Activated CD8-positive, alpha-beta memory T cell treated with anti-CD3 and anti-CD28 coated beads, Interleukin-2, amount 10 ng/mL, durations not matched to agents 7 days and 5 days (primary cell): Measurements from ENCODE around the gene CATSPER4. TPM values are rescaled to one million over a fixed set of nuclear protein-coding genes. Genes with fewer than 3 reads are reported as not detected.
A peak's percentile ranks its signal among the peaks of the same experiment; 100 is the strongest.

Source experiments
- ATAC-seq: fragments of 150-1000 bp; cut with Tn5 transposase; one replicate; pipeline ENCODE4 v1.10.0; 2021; ENCODE audit warnings: moderate library complexity
- CTCF ChIA-PET: fragments of 350-600 bp; sonication (Branson Sonifier 250); formaldehyde crosslinking; loops from one replicate; lab custom pipeline; 2021; ENCODE audit warnings: antibody characterized with exemption; lab: Charles Lee
- DNase-seq: peaks from one replicate; pipeline ENCODE4 v3.0.0-alpha.2; 2020
- H3K27ac Mint-ChIP-seq: one replicate; pipeline ENCODE4 v1.8.0; 2021; ENCODE audit warnings: mild to moderate bottlenecking, mixed read lengths
- H3K27me3 Mint-ChIP-seq: one replicate; pipeline ENCODE4 v1.8.0; 2021; ENCODE audit warnings: mixed read lengths
- H3K36me3 Mint-ChIP-seq: one replicate; pipeline ENCODE4 v1.8.0; 2021; ENCODE audit warnings: mild to moderate bottlenecking, mixed read lengths
- H3K4me1 Mint-ChIP-seq: one replicate; pipeline ENCODE4 v1.8.0; 2021; ENCODE audit warnings: mixed read lengths
- H3K4me3 Mint-ChIP-seq: one replicate; pipeline ENCODE4 v1.8.0; 2021; ENCODE audit warnings: mild to moderate bottlenecking, moderate library complexity, mixed read lengths
- H3K9me3 Mint-ChIP-seq: one replicate; pipeline ENCODE4 v1.8.0; 2022; ENCODE audit warnings: low read depth, mixed read lengths
- total RNA-seq, 2 experiments: library from RNA; stranded (reverse); gene quantifications; one replicate each; pipeline ENCODE4 v1.2.3, GENCODE V29; 2021

Gene CATSPER4
- total RNA-seq, 2 experiments from 2014 or later, result 0.15 TPM; not detected in 1

DNA sequence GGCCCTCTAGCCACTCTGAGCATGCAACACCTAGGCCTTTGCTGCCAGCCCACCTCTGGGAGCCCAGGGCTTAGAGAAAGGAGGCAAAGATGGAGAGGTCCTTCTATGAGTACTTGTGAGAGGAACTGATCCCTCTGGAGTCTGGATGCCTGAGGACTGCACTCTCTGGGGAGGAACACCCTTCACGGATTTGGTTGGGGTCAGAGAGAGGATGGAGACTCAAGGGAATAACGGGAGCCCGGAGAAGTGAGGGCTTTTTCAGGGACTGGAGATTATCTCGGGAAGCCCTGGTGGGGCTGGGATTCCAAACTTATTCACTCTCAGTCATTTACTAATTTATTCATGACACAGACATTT is 21.2 kb upstream of the CATSPER4 start:
- DNase-seq, result no peak
- CTCF ChIA-PET, result interaction anchor here (0.6 to 9.8 kb wide), 60 partner anchors 8 to 331 kb away, joined by 3 to 105 read pairs (median 4); partner anchors contain the start of genes CD52, CEP85, CNKSR1 and PAFAH2
- Mint-ChIP-seq H3K27me3 (peaks cover 15% of the 10 kb centered on the region), H3K36me3 (no peaks in the 10 kb centered on the region), H3K4me3 (peak overlapping the region; percentile 89), H3K9me3 (no peaks in the 10 kb centered on the region), H3K27ac (peak overlapping the region; percentile 35), H3K4me1 (peaks cover 28% of the 10 kb centered on the region)
- no peak for ATAC-seq

DNA sequence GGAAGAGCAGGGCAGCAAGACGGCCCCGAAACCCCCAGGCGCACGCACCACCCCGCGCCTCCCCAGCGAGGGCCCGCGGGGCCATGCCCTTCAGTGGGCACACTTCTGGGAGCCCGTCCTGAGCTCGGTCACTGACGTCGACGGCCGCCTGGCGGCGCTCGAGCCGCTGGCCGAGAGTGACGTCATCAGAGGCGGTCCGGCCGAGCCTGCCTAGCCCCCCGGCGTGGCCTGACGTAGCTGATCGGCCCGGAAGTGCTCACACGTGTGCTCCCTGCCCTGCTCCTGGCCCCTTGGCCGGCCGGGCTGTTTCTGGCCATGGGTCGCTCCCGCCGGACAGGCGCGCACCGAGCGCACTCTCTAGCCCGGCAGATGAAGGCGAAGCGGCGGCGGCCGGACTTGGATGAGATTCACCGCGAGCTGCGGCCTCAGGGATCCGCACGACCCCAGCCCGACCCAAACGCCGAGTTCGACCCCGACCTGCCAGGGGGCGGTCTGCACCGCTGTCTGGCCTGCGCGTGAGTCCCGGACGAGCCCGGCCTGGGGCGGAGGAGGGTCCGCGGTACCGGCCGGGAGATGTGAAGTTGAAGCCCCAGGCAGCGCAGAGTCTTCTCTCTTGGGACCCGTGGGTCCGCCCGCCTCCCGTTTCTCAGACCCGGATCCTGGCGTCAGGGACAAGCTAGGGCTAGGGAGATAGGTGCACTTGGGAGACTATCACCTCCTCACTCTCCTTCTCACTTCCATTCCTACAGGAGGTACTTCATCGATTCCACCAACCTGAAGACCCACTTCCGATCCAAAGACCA is 20.5 kb upstream of the CATSPER4 start, which contains the start of gene ZNF593:
Gene ZNF593 (plus strand): TSS at position 240 of the 803 bp plus-strand sequence. CDS start 76 bp downstream, at position 316.
- CTCF ChIA-PET, result interaction anchor here (0.6 to 9.8 kb wide), 68 partner anchors 8 to 330 kb away, joined by 3 to 105 read pairs (median 4); partner anchors contain the start of genes CD52, CEP85, CNKSR1 and DHDDS
- Mint-ChIP-seq H3K4me1 (peaks cover 26% of the 10 kb centered on the region), H3K27me3 (peaks cover 11% of the 10 kb centered on the region), H3K36me3 (no peaks in the 10 kb centered on the region), H3K27ac (peak within 1 kb of the TSS; percentile 88), H3K4me3 (peak within 1 kb of the TSS; percentile 89), H3K9me3 (no peaks in the 10 kb centered on the region)
- ATAC-seq, result peak; percentile 97
- peak; percentile 92 for DNase-seq

- no peak for ATAC-seq
- DNase-seq, result no peak
- H3K36me3 Mint-ChIP-seq, result no peaks in the 10 kb centered on the region
- peak overlapping the region; percentile 88 for H3K27ac Mint-ChIP-seq
- H3K4me1 Mint-ChIP-seq, result peaks cover 21% of the 10 kb centered on the region
- H3K27me3 Mint-ChIP-seq, result peaks cover 5% of the 10 kb centered on the region
- peak overlapping the region; percentile 89 for H3K4me3 Mint-ChIP-seq
- CTCF ChIA-PET, result interaction anchor here (0.8 to 9.8 kb wide), 36 partner anchors 8 to 330 kb away, joined by 3 to 105 read pairs (median 6); partner anchors contain the start of genes CD52, CEP85 and CNKSR1
- no peaks in the 10 kb centered on the region for H3K9me3 Mint-ChIP-seq
Observed at GRCh38 chr1:26170472-26170821, 20.0 kb upstream of the CATSPER4 start.

- no peak for DNase-seq
- no peaks in the 10 kb centered on the region for H3K9me3 Mint-ChIP-seq
- CTCF ChIA-PET, result interaction anchor here (0.9 to 9.8 kb wide), 6 partner anchors 10 to 150 kb away, joined by 3 to 105 read pairs (median 4); partner anchors contain the start of gene CEP85
- H3K27ac Mint-ChIP-seq, result no peak within 1 kb of the TSS
- H3K4me1 Mint-ChIP-seq, result peaks cover 19% of the 10 kb centered on the region
- H3K36me3 Mint-ChIP-seq, result no peaks in the 10 kb centered on the region
- H3K4me3 Mint-ChIP-seq, result peak within 1 kb of the TSS; percentile 89
- no peaks in the 10 kb centered on the region for H3K27me3 Mint-ChIP-seq
- ATAC-seq, result no peak
Observed at GRCh38 chr1:26171084-26172072, 19.0 kb upstream of the CATSPER4 start, which contains the start of gene ZNF593OS. Gene ZNF593OS (minus strand): TSS chr1:26171832. CDS start chr1:26171661, 171 bp downstream.

- Mint-ChIP-seq H3K9me3 (no peaks in the 10 kb centered on the region), H3K27me3 (no peaks in the 10 kb centered on the region), H3K4me1 (peaks cover 11% of the 10 kb centered on the region), H3K36me3 (no peaks in the 10 kb centered on the region), H3K27ac (no peak overlapping the region), H3K4me3 (no peak overlapping the region)
- DNase-seq (no peak), ATAC-seq (no peak)
- CTCF ChIA-PET, result interaction anchor here (9.8 kb wide), 1 partner anchor 59 kb away, joined by 105 read pairs; the partner anchor contains the start of gene CEP85
Observed at GRCh38 chr1:26175346-26175745, 15.1 kb upstream of the CATSPER4 start.

DNA sequence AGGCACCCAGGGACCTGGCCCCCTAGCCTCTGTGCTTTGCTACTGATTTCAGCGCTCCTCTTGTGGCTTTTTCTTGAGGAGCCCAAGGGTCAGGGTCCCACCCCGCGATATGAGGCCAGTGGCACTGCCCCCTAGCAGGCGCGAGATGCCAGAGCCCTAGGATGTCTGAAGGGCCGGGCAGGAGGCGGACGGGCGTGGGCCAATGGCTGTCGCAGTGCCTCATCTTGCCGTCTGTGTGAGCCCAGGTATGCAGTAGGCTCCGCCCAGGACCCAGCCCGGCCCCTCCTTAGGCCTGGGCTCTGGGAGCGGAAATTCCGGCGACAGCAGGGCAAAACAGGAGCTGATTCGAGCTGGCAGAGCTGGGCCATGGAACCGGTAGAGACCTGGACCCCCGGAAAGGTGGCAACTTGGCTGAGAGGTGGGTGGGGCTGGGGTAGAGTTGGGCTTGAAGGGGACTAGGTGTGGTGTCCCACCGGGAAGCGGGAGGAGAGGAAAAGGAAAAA is 13.2 kb upstream of the CATSPER4 start, which contains the start of gene CNKSR1:
Gene CNKSR1 (plus strand): TSS at position 310 of the 503 bp plus-strand sequence. CDS start 57 bp downstream, at position 367.
- no peak for ATAC-seq
- CTCF ChIA-PET, result interaction anchor here (1.0 to 9.8 kb wide), 3 partner anchors 8 to 57 kb away, joined by 3 to 105 read pairs (median 6); partner anchors contain the start of genes C1orf232, CEP85 and ZNF593

GRCh38 chr1:26180010-26180506 is 10.3 kb upstream of the CATSPER4 start:
- ATAC-seq (no peak), DNase-seq (no peak)
- no peaks in the 10 kb centered on the region for H3K4me1 Mint-ChIP-seq
- no peaks in the 10 kb centered on the region for H3K9me3 Mint-ChIP-seq
- no peaks in the 10 kb centered on the region for H3K36me3 Mint-ChIP-seq
- no peaks in the 10 kb centered on the region for H3K27me3 Mint-ChIP-seq
- no peak overlapping the region for H3K4me3 Mint-ChIP-seq
- CTCF ChIA-PET, result interaction anchor here (1.8 to 2.3 kb wide), 2 partner anchors 10 to 17 kb away, joined by 5 to 10 read pairs; partner anchors contain the start of gene ZNF593
- H3K27ac Mint-ChIP-seq, result no peak overlapping the region

More for the DNA sequence above, 13.2 kb upstream of the CATSPER4 start, which contains the start of gene CNKSR1:
- no peaks in the 10 kb centered on the region for H3K36me3 Mint-ChIP-seq
- H3K4me3 Mint-ChIP-seq, result peak within 1 kb of the TSS; percentile 24
- no peak for DNase-seq
- no peaks in the 10 kb centered on the region for H3K27me3 Mint-ChIP-seq
- H3K27ac Mint-ChIP-seq, result no peak within 1 kb of the TSS
- H3K4me1 Mint-ChIP-seq, result no peaks in the 10 kb centered on the region
- no peaks in the 10 kb centered on the region for H3K9me3 Mint-ChIP-seq

DNA sequence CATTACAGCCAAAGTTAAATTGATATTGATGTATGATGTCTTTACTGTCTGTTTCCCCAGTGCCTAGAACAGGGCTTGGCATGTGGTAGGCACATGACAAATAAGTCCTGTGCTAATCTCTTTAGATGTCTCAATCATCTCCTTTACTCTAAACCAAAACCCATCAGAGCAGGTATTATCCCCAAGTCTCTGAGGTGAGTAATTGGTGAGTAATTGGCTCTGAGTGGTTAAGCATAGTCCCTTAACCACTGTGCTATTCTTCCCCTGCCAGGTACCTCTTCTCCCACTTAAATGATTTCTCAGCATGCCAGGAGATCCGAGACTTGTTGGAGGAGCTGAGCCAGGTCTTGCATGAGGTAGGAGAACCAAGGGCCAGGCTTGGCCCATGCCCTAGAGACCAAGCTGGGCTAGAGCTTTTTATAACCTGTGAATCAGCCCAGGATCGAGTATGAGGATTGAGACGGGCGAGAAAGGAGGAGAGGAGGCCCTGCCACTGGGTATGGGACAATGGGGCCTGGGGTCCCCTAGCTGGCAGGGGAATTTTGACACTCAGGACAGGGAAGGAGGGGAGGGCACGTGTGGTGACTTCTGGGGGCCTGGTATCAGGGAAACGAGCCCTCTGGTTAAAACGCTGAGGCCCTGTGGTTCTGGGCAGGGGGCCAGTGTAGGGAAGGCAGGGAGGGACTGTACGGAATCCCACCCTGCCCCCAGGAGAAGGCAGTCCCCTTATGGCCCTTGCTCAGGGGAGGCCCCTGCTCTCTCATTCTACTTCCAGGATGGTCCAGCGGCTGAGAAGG is 8.6 kb upstream of the CATSPER4 start:
- CTCF ChIA-PET, result interaction anchor here (0.6 to 2.3 kb wide), 3 partner anchors 12 to 693 kb away, joined by 3 to 10 read pairs (median 4); partner anchors contain the start of genes CEP85 and ZNF593
- Mint-ChIP-seq H3K27ac (no peak overlapping the region), H3K9me3 (no peaks in the 10 kb centered on the region), H3K4me1 (no peaks in the 10 kb centered on the region), H3K4me3 (no peak overlapping the region), H3K27me3 (peaks cover under 1% of the 10 kb centered on the region), H3K36me3 (no peaks in the 10 kb centered on the region)
- DNase-seq (no peak), ATAC-seq (no peak)

- Mint-ChIP-seq H3K27ac (no peak overlapping the region), H3K4me1 (no peaks in the 10 kb centered on the region), H3K9me3 (no peaks in the 10 kb centered on the region), H3K4me3 (no peak overlapping the region), H3K36me3 (no peaks in the 10 kb centered on the region), H3K27me3 (peaks cover 3% of the 10 kb centered on the region)
- ATAC-seq (no peak), DNase-seq (no peak)
- CTCF ChIA-PET, result interaction anchor here (1.0 to 2.3 kb wide), 2 partner anchors 12 to 52 kb away, joined by 4 to 10 read pairs; partner anchors contain the start of genes CEP85 and ZNF593
Observed at GRCh38 chr1:26182383-26182696, 8.1 kb upstream of the CATSPER4 start.

- Mint-ChIP-seq H3K9me3 (no peaks in the 10 kb centered on the region), H3K27me3 (peaks cover 3% of the 10 kb centered on the region), H3K36me3 (no peaks in the 10 kb centered on the region), H3K4me3 (no peak overlapping the region), H3K4me1 (no peaks in the 10 kb centered on the region), H3K27ac (no peak overlapping the region)
- ATAC-seq, result no peak
- DNase-seq, result no peak
- CTCF ChIA-PET, result interaction anchor here (1.2 to 2.5 kb wide), 3 partner anchors 14 to 50 kb away, joined by 4 to 6 read pairs (median 5); partner anchors contain the start of genes CEP85 and ZNF593
Observed at GRCh38 chr1:26184086-26184485, 6.3 kb upstream of the CATSPER4 start.

DNA sequence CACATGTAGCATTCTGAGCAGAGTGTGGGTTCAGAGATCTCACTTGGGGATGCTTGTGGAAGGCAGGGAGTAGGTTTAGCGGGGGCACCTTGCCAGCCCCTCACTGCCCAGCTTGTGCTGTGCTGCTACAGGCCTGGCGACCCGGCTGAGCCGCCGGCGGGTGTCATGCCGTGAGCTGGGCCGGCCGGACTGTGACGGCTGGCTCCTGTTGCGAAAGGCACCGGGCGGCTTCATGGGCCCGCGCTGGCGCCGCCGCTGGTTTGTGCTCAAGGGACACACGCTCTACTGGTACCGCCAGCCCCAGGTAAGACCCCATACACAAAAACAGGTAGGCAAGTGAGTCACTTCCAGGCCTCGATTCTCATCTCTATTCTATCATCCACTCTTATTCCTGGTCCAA is 5.5 kb upstream of the CATSPER4 start:
- H3K4me1 Mint-ChIP-seq, result no peaks in the 10 kb centered on the region
- H3K36me3 Mint-ChIP-seq, result no peaks in the 10 kb centered on the region
- H3K27ac Mint-ChIP-seq, result no peak overlapping the region
- H3K27me3 Mint-ChIP-seq, result peaks cover 3% of the 10 kb centered on the region
- no peak overlapping the region for H3K4me3 Mint-ChIP-seq
- CTCF ChIA-PET, result interaction anchor here (1.2 to 2.5 kb wide), 3 partner anchors 15 to 49 kb away, joined by 4 to 6 read pairs (median 5); partner anchors contain the start of genes CEP85 and ZNF593
- DNase-seq (no peak), ATAC-seq (no peak)
- no peaks in the 10 kb centered on the region for H3K9me3 Mint-ChIP-seq
